HG03064 (cell line): ENCODE data around the gene PPP3CA.

Experiments
- ATAC-seq: cut with Tn5 transposase; IDR thresholded peaks from one replicate; pipeline ENCODE4 v1.9.1; 2021; ENCODE audit warnings: low read depth; ENCODE audit not compliant: unreplicated experiment

The PPP3CA gene

GRCh38 chr4:101347267-101347556 is at the start of gene PPP3CA:
Gene PPP3CA, minus strand, starts transcription at chr4:101347526.
- ATAC-seq, result peak; percentile 13

GRCh38 chr4:101393256-101393655 is 45.9 kb upstream of the PPP3CA start:
- ATAC-seq, result no peak

GRCh38 chr4:101370663-101371210 is 23.4 kb upstream of the PPP3CA start:
- no peak for ATAC-seq

DNA sequence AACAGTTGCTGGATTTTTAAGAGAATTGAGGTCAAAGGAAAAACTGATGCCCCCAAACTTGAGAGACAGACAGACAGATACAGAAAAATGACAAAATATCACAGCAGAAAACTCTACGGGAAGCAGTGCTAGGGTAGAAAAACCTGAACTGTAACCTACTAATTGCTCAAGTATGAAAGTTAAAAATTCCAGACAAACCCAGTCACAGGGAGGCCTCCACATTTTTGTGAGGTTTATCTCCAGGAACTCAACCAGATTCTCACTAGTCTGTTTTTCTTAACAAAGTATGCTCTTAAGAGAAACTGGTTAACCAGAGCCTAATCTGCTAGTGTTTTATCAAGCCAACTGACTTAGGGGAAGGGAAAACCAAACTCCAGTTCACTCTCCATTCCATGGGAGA is 19.9 kb upstream of the PPP3CA start:
- no peak for ATAC-seq

GRCh38 chr4:101366331-101366730 is 19.0 kb upstream of the PPP3CA start:
- no peak for ATAC-seq

GRCh38 chr4:101357751-101358150 is 10.4 kb upstream of the PPP3CA start:
- ATAC-seq, result no peak

- ATAC-seq, result no peak
Measured at GRCh38 chr4:101356928-101357327, 9.6 kb upstream of the PPP3CA start.

DNA sequence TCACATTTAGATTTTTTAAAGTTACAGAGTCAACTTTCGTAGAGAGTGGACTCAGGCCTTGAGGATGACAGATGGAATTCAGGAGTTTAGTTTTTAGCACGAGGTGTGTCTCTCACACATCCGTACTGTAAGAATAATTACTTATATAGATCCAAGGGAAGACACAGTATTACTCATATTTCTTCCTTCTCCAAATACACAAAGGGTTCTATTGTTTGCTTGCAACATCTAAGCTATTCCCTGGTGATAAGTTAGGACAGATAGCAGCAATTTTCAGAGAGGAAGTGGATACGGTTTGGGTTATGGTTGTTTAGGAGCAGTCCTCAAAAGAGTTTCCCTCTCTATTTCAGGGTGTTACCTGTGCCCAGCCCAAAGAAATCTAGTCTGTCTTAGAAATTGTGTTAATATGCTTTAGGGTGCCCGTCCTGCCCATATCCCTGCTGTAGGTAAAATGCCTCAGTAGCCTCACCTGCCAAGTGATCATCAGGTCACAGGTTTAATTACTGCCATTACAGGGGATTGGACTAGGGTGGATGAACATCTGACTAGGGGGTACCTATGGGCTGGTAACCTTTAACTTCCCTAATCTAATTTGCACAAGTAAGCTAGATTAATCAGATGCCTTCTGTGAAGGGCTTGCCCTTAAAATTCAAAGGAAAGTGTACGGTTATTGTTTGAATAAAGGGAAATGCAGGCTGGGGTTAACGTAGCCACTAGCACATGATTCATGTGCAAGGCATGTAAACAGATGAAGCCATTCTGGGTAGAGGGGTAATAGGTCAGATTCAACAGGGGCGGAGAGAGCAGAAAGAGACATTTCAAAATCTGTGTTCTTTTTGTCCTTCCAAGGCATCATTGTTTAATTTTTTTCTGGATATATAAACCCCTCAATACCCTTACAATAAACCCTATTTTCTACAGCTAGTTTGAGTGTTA is 8.7 kb upstream of the PPP3CA start:
- no peak for ATAC-seq

GRCh38 chr4:101355246-101355645 is 7.9 kb upstream of the PPP3CA start:
- peak; percentile 99 for ATAC-seq

DNA sequence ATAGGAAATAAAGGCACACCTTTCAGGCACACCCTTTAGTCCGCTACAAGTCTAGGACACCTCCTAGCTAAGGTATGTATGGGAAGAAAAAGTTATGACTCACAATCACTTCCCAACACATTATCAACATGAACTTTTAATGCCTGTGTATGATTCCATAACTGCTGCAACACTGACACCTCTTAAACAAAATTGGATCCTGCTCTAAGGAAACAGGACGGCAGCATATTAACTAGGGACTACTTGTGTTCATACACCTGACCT is 2.4 kb upstream of the PPP3CA start:
- ATAC-seq, result no peak

- no peak for ATAC-seq
Measured at GRCh38 chr4:101348995-101349800, 1.9 kb upstream of the PPP3CA start.

DNA sequence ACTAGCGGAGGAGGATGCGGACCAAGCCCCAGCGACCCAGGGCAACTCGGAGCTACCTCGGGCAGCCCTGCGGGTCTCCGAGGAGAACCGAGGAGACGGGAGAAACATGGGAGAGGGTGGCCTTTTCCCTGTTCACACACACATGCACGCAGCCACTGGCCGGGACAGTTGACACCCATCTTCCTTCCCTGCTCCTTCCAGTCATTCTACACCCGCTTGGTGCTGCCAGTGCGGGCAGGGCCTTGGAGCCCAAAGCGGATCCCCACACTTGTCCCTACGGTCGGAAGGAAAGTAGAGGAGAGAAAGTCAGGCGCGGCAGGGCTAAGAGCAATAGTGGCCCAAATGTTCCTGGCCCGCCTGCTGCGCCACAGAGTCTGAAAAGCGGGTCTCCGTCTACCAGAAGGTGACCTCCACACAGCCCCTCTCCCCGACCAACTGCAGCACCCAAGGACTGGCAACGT is 1.1 kb upstream of the PPP3CA start:
- ATAC-seq, result no peak

- peak; percentile 74 for ATAC-seq
Measured at GRCh38 chr4:101347557-101348366, 436 bp upstream of the PPP3CA start.

DNA sequence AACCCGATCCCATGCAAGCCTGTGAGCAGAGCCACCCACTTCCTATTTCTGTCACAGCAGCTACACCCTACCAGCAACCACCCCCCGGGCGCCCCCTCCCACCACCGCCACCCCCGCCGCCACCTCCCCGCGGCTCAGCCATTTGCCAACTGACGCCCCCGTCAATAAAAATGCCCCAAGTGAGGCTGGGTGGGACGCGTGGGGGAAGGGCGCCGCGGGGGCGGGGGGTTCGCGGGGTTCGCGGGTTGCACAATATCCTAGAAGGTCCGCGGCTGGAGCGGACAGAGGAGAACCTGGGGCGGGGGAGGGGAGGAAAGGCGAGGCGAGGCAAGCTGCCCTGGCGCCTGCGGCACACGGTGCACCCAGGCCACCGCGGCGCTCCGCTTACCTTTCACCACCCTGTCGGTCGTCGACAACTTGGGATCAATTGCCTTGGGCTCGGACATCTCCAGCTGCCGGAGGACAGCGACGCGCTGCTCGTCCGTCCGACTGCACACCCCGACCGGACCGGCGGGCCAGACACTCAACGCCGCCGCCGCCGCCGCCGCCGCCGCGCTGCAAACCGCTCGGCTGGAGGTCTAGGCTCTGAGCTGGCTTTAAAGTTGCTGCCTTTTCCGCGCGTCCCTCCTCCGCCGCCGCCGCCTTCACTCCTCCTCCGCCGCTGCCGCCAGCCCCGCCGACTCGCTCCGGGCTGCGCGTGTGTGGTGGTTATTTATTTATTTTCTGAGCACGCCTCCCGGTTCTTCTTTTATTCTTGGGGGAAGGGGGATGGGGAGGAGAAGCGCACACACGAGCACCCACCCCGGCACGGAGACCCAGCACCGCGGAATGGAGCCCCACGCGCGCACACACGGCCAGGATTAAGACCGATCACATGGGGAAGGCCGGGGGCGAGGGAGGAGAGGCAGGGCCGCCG is 717 bp downstream of the PPP3CA start:
- ATAC-seq, result peak; percentile 6

- ATAC-seq, result no peak
Measured at GRCh38 chr4:101345596-101346350, 1.6 kb downstream of the PPP3CA start.

DNA sequence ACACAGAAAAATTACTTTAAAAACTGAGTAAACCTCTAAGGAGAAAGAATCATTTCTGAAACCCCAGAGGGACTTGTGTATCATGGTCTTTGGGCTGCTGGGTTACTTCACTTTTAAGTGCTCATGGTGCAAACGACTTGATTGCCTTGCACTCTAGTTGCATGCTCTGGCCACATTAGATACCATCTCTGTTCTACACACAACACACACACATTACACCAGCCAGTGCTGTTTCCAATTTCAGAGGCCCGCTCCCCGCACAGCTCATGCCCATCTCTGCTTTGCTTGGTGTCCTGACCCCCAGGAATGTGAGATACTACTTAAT is 2.1 kb downstream of the PPP3CA start:
- no peak for ATAC-seq

DNA sequence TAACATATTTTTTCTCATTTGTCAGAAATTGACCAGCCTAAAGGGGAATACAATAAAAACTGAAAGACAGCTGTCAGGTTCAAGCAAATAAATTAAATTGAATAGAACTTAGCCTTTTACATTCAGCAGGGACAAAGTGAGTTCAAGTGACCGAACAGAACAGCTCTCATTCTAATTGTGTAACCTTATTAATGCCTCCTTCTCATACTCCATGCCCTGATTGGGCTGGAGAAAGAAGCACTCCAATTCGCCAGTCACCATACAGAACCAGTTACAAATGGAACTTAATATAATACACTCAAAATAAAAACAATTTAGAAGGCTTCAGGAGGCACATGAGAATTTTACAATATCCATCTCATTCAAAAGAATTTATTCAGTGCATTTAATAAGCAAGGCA is 8.0 kb downstream of the PPP3CA start:
- no peak for ATAC-seq

- no peak for ATAC-seq
Measured at GRCh38 chr4:101337688-101338087, 9.6 kb downstream of the PPP3CA start.

DNA sequence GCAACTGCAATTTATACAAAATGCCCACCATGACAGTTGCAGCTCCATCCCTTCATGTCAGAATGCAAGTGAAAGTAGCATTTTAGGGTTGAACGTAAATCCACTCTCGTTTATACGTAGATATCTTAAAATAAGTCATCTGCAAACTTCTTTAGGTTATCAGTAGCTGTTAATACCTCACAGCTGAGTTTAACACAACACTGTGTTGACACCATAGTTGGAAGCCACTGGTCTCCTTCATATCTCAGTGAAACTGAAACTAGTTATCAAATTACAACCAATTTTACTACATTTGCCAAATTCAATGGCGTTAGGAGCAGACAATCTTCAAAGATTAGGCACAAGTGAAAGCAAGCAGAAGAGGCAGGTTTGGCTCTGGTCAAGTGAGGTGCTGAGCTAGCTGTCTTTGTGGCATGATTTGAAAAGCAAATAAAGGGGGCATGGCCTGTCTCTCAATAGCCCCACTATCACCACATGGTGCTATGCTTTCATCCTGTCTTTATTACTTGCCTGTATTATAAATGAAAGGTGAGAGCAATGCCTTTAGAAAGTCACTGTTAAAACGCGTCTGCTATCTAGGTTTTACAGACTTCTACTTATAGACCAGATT is 12.3 kb downstream of the PPP3CA start:
- peak; percentile 57 for ATAC-seq
